Activated T-helper 2 cell treated with anti-CD3 and anti-CD28 coated beads, Interferon-gamma antibody, Interleukin-2, Interleukin-4, amounts not matched to agents 10 μg/mL and 5 μg/mL and 100 μg/mL, durations not matched to agents 14 hours and 24 hours and 36 hours (primary cell): ENCODE data around the gene PUS10. TPM values are rescaled to one million over a fixed set of nuclear protein-coding genes. Genes with fewer than 3 reads are reported as not detected.
"Not testable (repeated sequence)": the region's sequence is repeated elsewhere in the genome, so short reads cannot be mapped to it uniquely, and the experiment has no call there.

Source experiments
- DNase-seq: peaks from one replicate; pipeline ENCODE4 v3.0.0; 2021; ENCODE audit warnings: low spot score
- H3K27ac Mint-ChIP-seq: one replicate; pipeline ENCODE4 v1.8.0; 2021; ENCODE audit warnings: mixed read lengths
- H3K27me3 Mint-ChIP-seq: one replicate; pipeline ENCODE4 v1.8.0; 2021; ENCODE audit warnings: low read depth, mixed read lengths
- H3K36me3 Mint-ChIP-seq: one replicate; pipeline ENCODE4 v1.8.0; 2021; ENCODE audit warnings: low read depth, mixed read lengths
- H3K4me1 Mint-ChIP-seq: one replicate; pipeline ENCODE4 v1.8.0; 2021; ENCODE audit warnings: low read depth, mixed read lengths
- H3K4me3 Mint-ChIP-seq: one replicate; pipeline ENCODE4 v1.8.0; 2021; ENCODE audit warnings: low read depth, mild to moderate bottlenecking, moderate library complexity, mixed read lengths
- H3K9me3 Mint-ChIP-seq: one replicate; pipeline ENCODE4 v1.8.0; 2021; ENCODE audit warnings: mixed read lengths
- intact Hi-C: fragments of 100-400 bp; cut with micrococcal nuclease; formaldehyde crosslinking; loops from one replicate; pipeline ENCODE4 v1.15.1; 2023
- total RNA-seq: library from RNA; stranded (reverse); gene quantifications from 2 replicates; pipeline ENCODE4 v1.2.3, GENCODE V29; 2022

Gene PUS10
- total RNA-seq, 1 donor from 2014 or later = 7.4 TPM

DNA sequence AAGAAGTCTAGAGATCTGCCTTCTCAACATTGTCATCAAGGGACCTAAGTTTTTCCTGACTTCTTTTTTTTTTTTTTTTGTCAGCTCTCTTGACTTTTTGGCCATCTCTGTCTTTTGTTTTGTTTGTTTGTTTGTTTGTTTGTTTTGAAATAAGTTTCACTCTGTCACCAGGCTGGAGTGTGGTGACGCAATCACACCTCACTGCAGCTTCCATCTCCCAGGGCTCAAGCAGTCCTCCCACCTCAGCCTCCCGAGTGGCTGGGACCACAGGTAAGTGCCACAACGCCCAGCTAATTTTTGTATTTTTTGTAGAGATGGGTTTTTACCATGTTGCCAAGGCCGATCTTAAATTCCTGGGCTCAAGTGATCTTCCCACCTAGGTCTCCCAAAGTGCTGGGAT, 5.6 kb upstream of the PUS10 start:
- H3K27ac Mint-ChIP-seq = no peak overlapping the region
- no peaks in the 10 kb centered on the region for H3K9me3 Mint-ChIP-seq
- no peak for DNase-seq
- H3K4me1 Mint-ChIP-seq = peaks cover 11% of the 10 kb centered on the region
- H3K4me3 Mint-ChIP-seq = no peak overlapping the region
- H3K27me3 Mint-ChIP-seq = no peaks in the 10 kb centered on the region
- intact Hi-C loops = no loop called here
- H3K36me3 Mint-ChIP-seq = peaks cover 53% of the 10 kb centered on the region

DNA sequence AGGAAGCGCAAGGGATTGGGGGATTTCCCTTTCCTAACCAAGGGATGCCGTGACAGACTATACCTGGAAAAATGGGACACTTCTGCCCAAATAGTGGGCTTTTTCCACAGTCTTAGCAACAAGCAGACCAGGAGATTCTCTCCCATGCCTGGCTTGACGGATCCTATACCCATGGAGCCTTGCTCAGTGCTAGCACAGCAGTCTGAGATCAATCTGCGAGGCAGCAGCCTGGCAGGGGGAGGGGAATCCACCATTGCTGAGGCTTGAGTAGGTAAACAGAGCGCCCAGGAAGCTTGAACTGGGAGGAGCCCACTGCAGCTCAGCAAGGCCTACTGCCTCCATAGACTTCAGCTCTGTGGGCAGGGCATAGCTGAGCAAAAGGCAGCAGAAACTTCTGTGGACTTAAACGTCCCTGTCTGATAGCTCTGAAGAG, 3.2 kb upstream of the PUS10 start:
- H3K27ac Mint-ChIP-seq = no peak overlapping the region
- no peaks in the 10 kb centered on the region for H3K9me3 Mint-ChIP-seq
- H3K36me3 Mint-ChIP-seq = peaks cover 34% of the 10 kb centered on the region
- no peaks in the 10 kb centered on the region for H3K27me3 Mint-ChIP-seq
- intact Hi-C loops = no loop called here
- H3K4me3 Mint-ChIP-seq = no peak overlapping the region
- DNase-seq = no peak
- peaks cover 17% of the 10 kb centered on the region for H3K4me1 Mint-ChIP-seq

DNA sequence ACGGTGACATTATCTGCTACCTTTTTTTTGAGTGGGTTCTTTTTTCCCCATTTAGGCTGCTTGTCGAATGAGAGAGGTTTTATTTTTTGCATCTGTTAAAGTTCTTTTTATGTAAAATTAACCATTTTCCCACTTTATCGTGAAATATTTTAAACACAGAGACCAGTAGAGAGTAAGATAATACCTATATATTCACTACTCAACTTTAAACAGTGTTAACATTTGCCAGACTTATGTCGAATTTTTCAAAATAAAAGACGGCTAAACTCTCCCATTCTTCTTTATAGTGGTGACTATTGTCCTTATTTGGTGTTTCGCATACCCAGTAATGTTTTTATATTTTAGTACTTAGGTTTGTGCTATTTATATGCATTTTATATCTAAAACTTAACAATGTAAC, 743 bp upstream of the PUS10 start:
- intact Hi-C loops = loop anchor here (5.0 kb wide), 1 partner anchor 211 kb away; no protein-coding TSS in a partner anchor
- Mint-ChIP-seq H3K27me3 (no peaks in the 10 kb centered on the region), H3K4me1 (peaks cover 29% of the 10 kb centered on the region), H3K4me3 (peak overlapping the region; percentile 98), H3K27ac (peak overlapping the region; percentile 98), H3K9me3 (no peaks in the 10 kb centered on the region), H3K36me3 (peaks cover 31% of the 10 kb centered on the region)
- DNase-seq = no peak

DNA sequence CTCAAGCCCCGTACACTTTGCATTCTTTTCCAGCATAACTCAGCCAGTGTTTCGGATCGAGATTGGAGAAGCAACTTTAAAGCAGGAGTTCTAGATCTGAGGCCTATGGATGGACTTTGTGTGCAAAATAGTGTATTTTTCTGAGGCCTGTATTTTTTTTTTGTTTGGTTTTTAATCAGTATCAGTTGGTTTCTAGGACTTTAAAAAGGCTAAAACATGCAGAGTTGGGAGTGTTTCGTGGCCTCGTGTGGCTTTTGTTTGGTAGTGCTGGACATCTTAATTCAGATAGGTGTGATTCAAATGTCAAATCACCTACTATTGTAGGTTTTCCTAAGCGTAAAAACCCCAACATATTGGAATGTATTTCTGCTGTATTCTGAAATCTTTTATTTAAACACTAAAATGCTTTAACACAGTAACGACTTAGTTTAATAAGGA, 282 bp upstream of the PUS10 start:
- intact Hi-C loops = loop anchor here (5.0 kb wide), 1 partner anchor 211 kb away; no protein-coding TSS in a partner anchor
- Mint-ChIP-seq H3K4me1 (peaks cover 30% of the 10 kb centered on the region), H3K27me3 (no peaks in the 10 kb centered on the region), H3K36me3 (peaks cover 26% of the 10 kb centered on the region), H3K9me3 (no peaks in the 10 kb centered on the region), H3K4me3 (peak overlapping the region; percentile 98), H3K27ac (peak overlapping the region; percentile 98)
- no peak for DNase-seq

DNA sequence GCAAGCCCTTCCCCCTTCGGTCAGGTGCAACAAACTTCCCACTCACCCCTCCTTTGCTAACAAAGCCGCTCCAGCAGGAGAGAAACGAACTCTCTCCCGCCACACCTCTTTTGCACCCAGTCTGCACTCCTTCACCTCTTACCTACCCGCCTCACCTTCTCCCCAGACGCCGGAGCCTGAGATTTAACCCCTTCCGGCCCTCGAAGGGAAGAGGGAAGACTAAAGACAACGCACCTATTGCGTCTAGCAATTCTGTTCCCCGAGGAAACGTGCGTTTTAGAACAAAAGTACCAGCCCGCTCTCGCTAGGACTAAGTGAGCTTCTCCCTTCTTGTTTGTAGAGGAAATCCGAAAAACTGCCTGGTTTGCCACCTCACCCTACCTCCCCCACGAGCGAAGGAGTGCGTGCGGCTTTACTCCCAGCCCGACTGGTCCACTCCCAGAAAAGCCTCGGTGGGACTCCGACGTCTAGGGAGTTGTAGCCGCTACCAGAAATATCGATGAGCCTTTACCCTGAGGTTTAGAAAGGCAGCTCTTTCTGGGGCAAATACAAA, 976 bp downstream of the PUS10 start:
- H3K4me3 Mint-ChIP-seq = peak overlapping the region; percentile 98
- no peaks in the 10 kb centered on the region for H3K27me3 Mint-ChIP-seq
- peak overlapping the region; percentile 98 for H3K27ac Mint-ChIP-seq
- peak; percentile 69 for DNase-seq
- peaks cover 19% of the 10 kb centered on the region for H3K36me3 Mint-ChIP-seq
- no peaks in the 10 kb centered on the region for H3K9me3 Mint-ChIP-seq
- intact Hi-C loops = loop anchor here (1.0 to 5.0 kb wide), 7 partner anchors 48 to 522 kb away; partner anchors contain the start of genes REL, SANBR, USP34 and XPO1
- peaks cover 39% of the 10 kb centered on the region for H3K4me1 Mint-ChIP-seq

DNA sequence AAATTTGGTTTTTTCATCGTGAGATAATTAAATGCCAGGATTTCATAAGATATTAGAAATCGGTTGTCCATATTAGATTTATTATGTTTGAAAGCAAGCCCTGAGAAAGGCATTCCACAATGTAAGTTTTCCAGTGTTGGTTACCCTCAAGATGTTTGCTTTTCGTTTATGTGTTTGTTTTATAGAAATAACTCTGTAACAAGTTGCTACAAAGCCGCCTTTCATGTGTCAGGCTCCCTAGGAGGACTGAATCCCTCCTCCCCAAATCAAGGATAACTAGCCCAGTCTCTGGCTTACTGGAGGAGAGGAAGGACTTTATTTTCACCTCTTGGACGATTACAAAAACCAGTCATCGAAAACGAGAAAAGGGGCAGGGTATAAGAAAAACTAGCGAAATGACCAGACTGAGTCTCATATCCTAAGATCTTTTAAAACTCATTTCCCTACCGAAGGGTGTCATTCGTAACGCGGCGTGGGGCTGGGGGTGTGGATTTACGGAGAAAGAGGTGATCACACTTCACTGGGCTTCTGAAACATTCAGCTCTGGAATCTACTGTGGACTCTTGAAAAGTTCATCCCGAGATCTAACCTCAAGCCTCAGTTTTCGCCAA, 1.6 kb downstream of the PUS10 start:
- intact Hi-C loops = loop anchor here (1.0 to 5.0 kb wide), 7 partner anchors 49 to 522 kb away; partner anchors contain the start of genes REL, SANBR, USP34 and XPO1
- no peaks in the 10 kb centered on the region for H3K9me3 Mint-ChIP-seq
- H3K4me3 Mint-ChIP-seq = peak overlapping the region; percentile 98
- H3K27ac Mint-ChIP-seq = peak overlapping the region; percentile 98
- H3K4me1 Mint-ChIP-seq = peaks cover 39% of the 10 kb centered on the region
- no peaks in the 10 kb centered on the region for H3K27me3 Mint-ChIP-seq
- DNase-seq = no peak
- H3K36me3 Mint-ChIP-seq = peaks cover 13% of the 10 kb centered on the region

DNA sequence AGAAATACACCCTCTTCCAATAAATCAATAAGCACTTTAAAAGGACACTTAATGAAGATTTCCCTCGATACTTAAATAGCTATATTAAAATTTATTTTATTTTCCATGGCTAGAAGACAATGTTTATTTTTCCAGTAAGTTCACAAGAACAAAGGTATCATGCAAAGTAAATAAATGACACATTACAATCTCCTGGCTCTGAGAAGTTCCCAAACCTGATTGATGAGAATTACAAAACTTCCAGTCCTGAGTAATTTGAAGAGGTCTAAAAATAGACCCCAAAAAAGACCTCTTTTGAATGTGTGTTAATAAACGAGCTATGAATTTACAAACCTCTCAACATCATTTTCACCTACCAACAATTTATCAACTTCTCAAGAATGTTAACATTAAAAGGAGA, 2.1 kb downstream of the PUS10 start:
- H3K4me3 Mint-ChIP-seq = peak overlapping the region; percentile 98
- intact Hi-C loops = loop anchor here (2.0 to 5.0 kb wide), 5 partner anchors 135 to 523 kb away; partner anchors contain the start of genes REL, USP34 and XPO1
- H3K9me3 Mint-ChIP-seq = no peaks in the 10 kb centered on the region
- H3K4me1 Mint-ChIP-seq = peaks cover 39% of the 10 kb centered on the region
- no peak for DNase-seq
- H3K27ac Mint-ChIP-seq = no peak overlapping the region
- no peaks in the 10 kb centered on the region for H3K27me3 Mint-ChIP-seq
- peaks cover 8% of the 10 kb centered on the region for H3K36me3 Mint-ChIP-seq

DNA sequence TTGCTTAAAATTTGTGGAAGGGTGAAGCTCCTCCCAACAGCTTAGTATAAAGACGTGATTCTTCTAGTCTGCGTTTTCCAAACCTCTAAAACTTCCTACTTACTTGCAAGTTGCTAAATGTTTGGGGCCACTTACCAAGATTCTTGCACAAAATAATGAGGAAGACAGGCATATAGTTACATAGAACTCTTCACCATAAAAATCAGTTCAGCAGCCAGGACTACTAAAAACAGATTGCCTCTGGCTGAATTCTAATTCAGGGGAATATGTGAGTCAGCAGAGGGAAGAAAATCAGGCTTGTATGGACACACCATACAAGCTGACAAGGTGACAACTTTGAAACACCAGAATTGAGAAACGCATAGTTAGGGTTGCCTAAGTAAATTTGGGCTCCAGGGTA, 3.3 kb downstream of the PUS10 start:
- Mint-ChIP-seq H3K4me1 (peaks cover 39% of the 10 kb centered on the region), H3K27ac (no peak overlapping the region), H3K27me3 (no peaks in the 10 kb centered on the region), H3K4me3 (peak overlapping the region; percentile 52), H3K9me3 (no peaks in the 10 kb centered on the region), H3K36me3 (peaks cover 5% of the 10 kb centered on the region)
- DNase-seq = no peak
- intact Hi-C loops = loop anchor here (5.0 kb wide), 1 partner anchor 207 kb away; no protein-coding TSS in a partner anchor

DNA sequence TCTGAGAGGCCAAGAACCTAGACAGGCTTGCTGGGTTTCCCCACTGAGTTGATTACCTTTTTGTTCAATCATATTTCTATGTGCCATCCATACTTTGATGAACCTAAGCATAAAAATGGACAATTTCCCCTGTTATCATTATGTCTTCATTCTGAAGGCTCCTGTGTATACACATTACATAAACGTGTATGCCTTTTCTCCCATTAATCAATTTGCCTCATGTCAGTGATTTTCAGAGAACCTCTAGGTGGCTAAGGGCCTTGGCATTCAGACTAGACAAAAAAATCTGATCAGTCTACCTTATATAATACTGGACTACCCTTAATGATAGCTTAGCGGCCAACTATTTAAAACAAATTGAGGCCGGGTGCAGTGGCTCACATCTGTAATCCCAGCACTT, 4.7 kb downstream of the PUS10 start:
- Mint-ChIP-seq H3K27me3 (no peaks in the 10 kb centered on the region), H3K27ac (no peak overlapping the region)

DNA sequence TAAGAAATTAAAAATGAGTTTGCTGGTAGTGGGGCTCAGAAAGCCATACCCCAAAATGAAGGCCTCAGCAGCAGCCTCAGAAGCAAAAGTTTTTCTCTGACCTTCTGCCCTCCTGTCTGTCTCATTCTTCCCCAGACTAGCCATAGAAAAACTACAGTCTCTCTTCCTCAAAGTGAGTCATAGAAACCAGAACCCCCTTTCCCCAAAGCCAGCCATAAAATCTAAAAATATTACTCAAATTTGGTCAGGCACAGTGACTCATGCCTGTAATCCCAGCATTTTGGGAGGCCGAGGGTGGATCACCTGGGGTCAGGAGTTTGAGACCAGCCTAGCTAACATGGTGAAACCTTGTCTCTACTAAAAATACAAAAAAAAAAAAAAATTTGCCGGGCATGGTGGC, 5.8 kb downstream of the PUS10 start:
- H3K27me3 Mint-ChIP-seq, H3K27ac Mint-ChIP-seq, H3K36me3 Mint-ChIP-seq, H3K4me3 Mint-ChIP-seq, H3K9me3 Mint-ChIP-seq, intact Hi-C loops, DNase-seq: not testable (repeated sequence)
- H3K4me1 Mint-ChIP-seq = peaks cover 27% of the 10 kb centered on the region

More for the DNA sequence above, 4.7 kb downstream of the PUS10 start:
- Mint-ChIP-seq H3K4me1 (peaks cover 29% of the 10 kb centered on the region), H3K36me3 (peaks cover 6% of the 10 kb centered on the region), H3K4me3 (no peak overlapping the region), H3K9me3 (no peaks in the 10 kb centered on the region)
- intact Hi-C loops = no loop called here
- no peak for DNase-seq

DNA sequence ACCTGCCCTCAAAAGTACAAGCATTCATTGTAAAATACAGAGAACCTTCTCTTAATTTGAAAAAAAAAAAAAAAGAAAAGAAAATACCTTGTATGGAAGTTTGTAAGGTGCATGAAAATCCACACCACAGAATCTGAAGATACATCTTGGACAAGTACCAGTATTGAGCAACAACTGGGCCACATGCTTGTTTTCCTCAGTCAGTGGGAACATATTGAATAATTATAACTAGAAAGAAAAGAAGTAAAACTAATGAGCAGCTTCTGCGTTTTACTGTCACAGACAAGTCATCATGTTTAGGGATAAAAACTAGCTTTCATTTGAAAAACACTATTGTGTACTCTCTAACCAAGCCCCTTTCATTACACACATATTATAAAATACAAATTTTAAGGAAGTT, 6.4 kb downstream of the PUS10 start:
- intact Hi-C loops = no loop called here
- Mint-ChIP-seq H3K4me3 (no peak overlapping the region), H3K4me1 (peaks cover 27% of the 10 kb centered on the region), H3K27ac (no peak overlapping the region), H3K36me3 (peaks cover 6% of the 10 kb centered on the region), H3K9me3 (no peaks in the 10 kb centered on the region), H3K27me3 (no peaks in the 10 kb centered on the region)
- DNase-seq = no peak

DNA sequence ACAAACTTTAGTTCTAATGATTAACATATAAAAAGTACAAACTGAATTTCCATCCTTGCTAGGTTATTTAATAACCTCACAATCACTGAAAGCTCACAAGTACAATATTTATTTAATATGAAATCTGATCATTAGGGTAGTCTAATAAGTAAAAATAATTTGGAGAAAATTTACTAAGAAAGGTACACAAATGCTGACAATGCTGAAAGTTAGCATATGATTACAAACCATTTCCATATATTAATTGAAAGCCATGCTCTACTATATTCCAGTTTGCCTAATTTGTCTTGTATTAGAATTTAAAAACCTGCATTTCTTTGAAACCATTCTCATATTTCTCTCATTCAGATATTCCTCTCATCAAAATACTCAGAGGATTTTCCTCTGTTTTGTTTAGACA, 8.7 kb downstream of the PUS10 start:
- peaks cover 3% of the 10 kb centered on the region for H3K36me3 Mint-ChIP-seq
- no peak overlapping the region for H3K4me3 Mint-ChIP-seq
- intact Hi-C loops = no loop called here
- H3K9me3 Mint-ChIP-seq = no peaks in the 10 kb centered on the region
- no peaks in the 10 kb centered on the region for H3K27me3 Mint-ChIP-seq
- peaks cover 10% of the 10 kb centered on the region for H3K4me1 Mint-ChIP-seq
- DNase-seq = no peak
- no peak overlapping the region for H3K27ac Mint-ChIP-seq

DNA sequence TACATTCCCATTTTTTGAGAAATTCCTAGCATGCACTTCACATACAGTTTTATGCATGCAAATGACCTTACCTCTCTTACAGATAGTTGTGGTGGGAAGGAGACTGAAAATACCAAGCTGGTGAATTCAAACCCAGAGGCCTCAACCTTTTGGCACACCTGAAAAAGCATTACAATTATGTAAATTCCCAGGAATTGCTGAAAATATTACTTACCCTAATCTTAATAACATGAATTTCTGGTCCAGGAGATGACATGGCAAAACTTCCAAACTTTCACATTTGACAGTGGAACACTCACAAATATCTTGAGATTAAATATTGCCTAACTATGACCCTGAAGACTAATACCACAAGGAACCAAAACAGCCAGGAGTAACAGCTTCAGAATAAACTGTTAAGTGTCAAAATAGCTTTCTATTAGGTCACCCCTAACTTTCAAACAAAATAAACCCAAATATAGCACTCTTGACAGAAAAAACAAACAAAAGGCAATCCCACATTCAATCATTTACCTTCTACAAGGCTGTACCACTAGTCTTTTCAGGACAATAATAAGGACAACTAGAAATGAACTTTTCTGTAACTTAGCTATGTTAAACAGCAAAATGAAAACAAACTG, 11.5 kb downstream of the PUS10 start:
- Mint-ChIP-seq H3K4me1 (no peaks in the 10 kb centered on the region), H3K4me3 (no peak overlapping the region), H3K27me3 (no peaks in the 10 kb centered on the region), H3K9me3 (no peaks in the 10 kb centered on the region), H3K27ac (no peak overlapping the region), H3K36me3 (peaks cover 3% of the 10 kb centered on the region)
- intact Hi-C loops = no loop called here
- no peak for DNase-seq
